Measurements from ENCODE around the gene HDC.

HDC gene

GRCh38 chr15:50277370-50277769 lies 11.8 kb upstream of the HDC start:
- Histone ChIP-seq H3K27me3 (ENCODE audit: control insufficient read depth, insufficient read depth, low read length) (no peaks in the 10 kb centered on the region), H3K9me3 (ENCODE audit: control insufficient read depth, insufficient read depth, low read length) (no peaks in the 10 kb centered on the region), H3K9ac (ENCODE audit: low read depth, low read length) (no peak overlapping the region), H3K36me3 (ENCODE audit: control insufficient read depth, insufficient read depth, low read length) (no peaks in the 10 kb centered on the region), H3K4me1 (ENCODE audit: control insufficient read depth, insufficient read depth, low read length) (no peaks in the 10 kb centered on the region), H3K4me3 (ENCODE audit: low read depth, low read length) (no peak overlapping the region)

GRCh38 chr15:50275908-50276307 lies 10.4 kb upstream of the HDC start:
- H3K4me1 ChIP-seq (ENCODE audit: control insufficient read depth, insufficient read depth, low read length) = no peaks in the 10 kb centered on the region
- H3K4me3 ChIP-seq (ENCODE audit: low read depth, low read length) = no peak overlapping the region
- no peaks in the 10 kb centered on the region for H3K27me3 ChIP-seq (ENCODE audit: control insufficient read depth, insufficient read depth, low read length)
- no peak overlapping the region for H3K9ac ChIP-seq (ENCODE audit: low read depth, low read length)
- no peaks in the 10 kb centered on the region for H3K36me3 ChIP-seq (ENCODE audit: control insufficient read depth, insufficient read depth, low read length)
- no peaks in the 10 kb centered on the region for H3K9me3 ChIP-seq (ENCODE audit: control insufficient read depth, insufficient read depth, low read length)

GRCh38 chr15:50275091-50275490 lies 9.6 kb upstream of the HDC start:
- Histone ChIP-seq H3K4me1 (ENCODE audit: control insufficient read depth, insufficient read depth, low read length) (no peaks in the 10 kb centered on the region), H3K27me3 (ENCODE audit: control insufficient read depth, insufficient read depth, low read length) (no peaks in the 10 kb centered on the region), H3K9me3 (ENCODE audit: control insufficient read depth, insufficient read depth, low read length) (no peaks in the 10 kb centered on the region), H3K36me3 (ENCODE audit: control insufficient read depth, insufficient read depth, low read length) (no peaks in the 10 kb centered on the region), H3K9ac (ENCODE audit: low read depth, low read length) (no peak overlapping the region), H3K4me3 (ENCODE audit: low read depth, low read length) (no peak overlapping the region)

GRCh38 chr15:50267577-50267976 lies 2.1 kb upstream of the HDC start:
- H3K4me1 ChIP-seq (ENCODE audit: control insufficient read depth, insufficient read depth, low read length) = no peaks in the 10 kb centered on the region
- no peaks in the 10 kb centered on the region for H3K27me3 ChIP-seq (ENCODE audit: control insufficient read depth, insufficient read depth, low read length)
- H3K9ac ChIP-seq (ENCODE audit: low read depth, low read length) = no peak overlapping the region
- no peak overlapping the region for H3K4me3 ChIP-seq (ENCODE audit: low read depth, low read length)
- no peaks in the 10 kb centered on the region for H3K36me3 ChIP-seq (ENCODE audit: control insufficient read depth, insufficient read depth, low read length)
- H3K9me3 ChIP-seq (ENCODE audit: control insufficient read depth, insufficient read depth, low read length) = no peaks in the 10 kb centered on the region

- Histone ChIP-seq H3K4me1 (ENCODE audit: control insufficient read depth, insufficient read depth, low read length) (no peaks in the 10 kb centered on the region), H3K36me3 (ENCODE audit: control insufficient read depth, insufficient read depth, low read length) (no peaks in the 10 kb centered on the region)
These were observed 3.0 kb downstream of the HDC start for GRCh38 chr15:50262533-50262932.

GRCh38 chr15:50261981-50262380 lies 3.5 kb downstream of the HDC start:
- no peak overlapping the region for H3K9ac ChIP-seq (ENCODE audit: low read depth, low read length)
- no peaks in the 10 kb centered on the region for H3K27me3 ChIP-seq (ENCODE audit: control insufficient read depth, insufficient read depth, low read length)
- H3K9me3 ChIP-seq (ENCODE audit: control insufficient read depth, insufficient read depth, low read length) = no peaks in the 10 kb centered on the region
- no peaks in the 10 kb centered on the region for H3K4me1 ChIP-seq (ENCODE audit: control insufficient read depth, insufficient read depth, low read length)
- no peaks in the 10 kb centered on the region for H3K36me3 ChIP-seq (ENCODE audit: control insufficient read depth, insufficient read depth, low read length)
- no peak overlapping the region for H3K4me3 ChIP-seq (ENCODE audit: low read depth, low read length)

More at GRCh38 chr15:50262533-50262932, 3.0 kb downstream of the HDC start:
- Histone ChIP-seq H3K4me3 (ENCODE audit: low read depth, low read length) (no peak overlapping the region), H3K27me3 (ENCODE audit: control insufficient read depth, insufficient read depth, low read length) (no peaks in the 10 kb centered on the region), H3K9ac (ENCODE audit: low read depth, low read length) (no peak overlapping the region), H3K9me3 (ENCODE audit: control insufficient read depth, insufficient read depth, low read length) (no peaks in the 10 kb centered on the region)

GRCh38 chr15:50260969-50261496 lies 4.5 kb downstream of the HDC start:
- H3K9me3 ChIP-seq (ENCODE audit: control insufficient read depth, insufficient read depth, low read length) = no peaks in the 10 kb centered on the region
- H3K36me3 ChIP-seq (ENCODE audit: control insufficient read depth, insufficient read depth, low read length) = no peaks in the 10 kb centered on the region
- no peaks in the 10 kb centered on the region for H3K4me1 ChIP-seq (ENCODE audit: control insufficient read depth, insufficient read depth, low read length)
- H3K9ac ChIP-seq (ENCODE audit: low read depth, low read length) = no peak overlapping the region
- H3K27me3 ChIP-seq (ENCODE audit: control insufficient read depth, insufficient read depth, low read length) = no peaks in the 10 kb centered on the region
- no peak overlapping the region for H3K4me3 ChIP-seq (ENCODE audit: low read depth, low read length)

GRCh38 chr15:50259276-50259675 lies 6.2 kb downstream of the HDC start:
- Histone ChIP-seq H3K9me3 (ENCODE audit: control insufficient read depth, insufficient read depth, low read length) (no peaks in the 10 kb centered on the region), H3K9ac (ENCODE audit: low read depth, low read length) (no peak overlapping the region), H3K36me3 (ENCODE audit: control insufficient read depth, insufficient read depth, low read length) (no peaks in the 10 kb centered on the region)

GRCh38 chr15:50257924-50258323 lies 7.6 kb downstream of the HDC start:
- H3K9ac ChIP-seq (ENCODE audit: low read depth, low read length) = no peak overlapping the region
- no peaks in the 10 kb centered on the region for H3K9me3 ChIP-seq (ENCODE audit: control insufficient read depth, insufficient read depth, low read length)
- H3K4me1 ChIP-seq (ENCODE audit: control insufficient read depth, insufficient read depth, low read length) = no peaks in the 10 kb centered on the region
- H3K36me3 ChIP-seq (ENCODE audit: control insufficient read depth, insufficient read depth, low read length) = no peaks in the 10 kb centered on the region
- H3K4me3 ChIP-seq (ENCODE audit: low read depth, low read length) = no peak overlapping the region
- H3K27me3 ChIP-seq (ENCODE audit: control insufficient read depth, insufficient read depth, low read length) = no peaks in the 10 kb centered on the region

More at GRCh38 chr15:50259276-50259675, 6.2 kb downstream of the HDC start:
- no peaks in the 10 kb centered on the region for H3K27me3 ChIP-seq (ENCODE audit: control insufficient read depth, insufficient read depth, low read length)
- H3K4me3 ChIP-seq (ENCODE audit: low read depth, low read length) = no peak overlapping the region
- no peaks in the 10 kb centered on the region for H3K4me1 ChIP-seq (ENCODE audit: control insufficient read depth, insufficient read depth, low read length)

GRCh38 chr15:50257332-50257731 lies 8.2 kb downstream of the HDC start:
- no peaks in the 10 kb centered on the region for H3K4me1 ChIP-seq (ENCODE audit: control insufficient read depth, insufficient read depth, low read length)

GRCh38 chr15:50256188-50257041 lies 9.1 kb downstream of the HDC start:
- Histone ChIP-seq H3K36me3 (ENCODE audit: control insufficient read depth, insufficient read depth, low read length) (no peaks in the 10 kb centered on the region), H3K9ac (ENCODE audit: low read depth, low read length) (no peak overlapping the region), H3K9me3 (ENCODE audit: control insufficient read depth, insufficient read depth, low read length) (no peaks in the 10 kb centered on the region), H3K27me3 (ENCODE audit: control insufficient read depth, insufficient read depth, low read length) (no peaks in the 10 kb centered on the region), H3K4me3 (ENCODE audit: low read depth, low read length) (no peak overlapping the region), H3K4me1 (ENCODE audit: control insufficient read depth, insufficient read depth, low read length) (no peaks in the 10 kb centered on the region)

More at GRCh38 chr15:50257332-50257731, 8.2 kb downstream of the HDC start:
- Histone ChIP-seq H3K36me3 (ENCODE audit: control insufficient read depth, insufficient read depth, low read length) (no peaks in the 10 kb centered on the region), H3K4me3 (ENCODE audit: low read depth, low read length) (no peak overlapping the region), H3K9ac (ENCODE audit: low read depth, low read length) (no peak overlapping the region), H3K27me3 (ENCODE audit: control insufficient read depth, insufficient read depth, low read length) (no peaks in the 10 kb centered on the region), H3K9me3 (ENCODE audit: control insufficient read depth, insufficient read depth, low read length) (no peaks in the 10 kb centered on the region)

- no peaks in the 10 kb centered on the region for H3K27me3 ChIP-seq (ENCODE audit: control insufficient read depth, insufficient read depth, low read length)
- H3K9me3 ChIP-seq (ENCODE audit: control insufficient read depth, insufficient read depth, low read length) = no peaks in the 10 kb centered on the region
- no peaks in the 10 kb centered on the region for H3K4me1 ChIP-seq (ENCODE audit: control insufficient read depth, insufficient read depth, low read length)
- no peak overlapping the region for H3K4me3 ChIP-seq (ENCODE audit: low read depth, low read length)
- no peak overlapping the region for H3K9ac ChIP-seq (ENCODE audit: low read depth, low read length)
- H3K36me3 ChIP-seq (ENCODE audit: control insufficient read depth, insufficient read depth, low read length) = no peaks in the 10 kb centered on the region
These were observed 13.0 kb downstream of the HDC start for GRCh38 chr15:50252556-50252955.
